Measurements from ENCODE around the gene LAPTM4A.

DNA sequence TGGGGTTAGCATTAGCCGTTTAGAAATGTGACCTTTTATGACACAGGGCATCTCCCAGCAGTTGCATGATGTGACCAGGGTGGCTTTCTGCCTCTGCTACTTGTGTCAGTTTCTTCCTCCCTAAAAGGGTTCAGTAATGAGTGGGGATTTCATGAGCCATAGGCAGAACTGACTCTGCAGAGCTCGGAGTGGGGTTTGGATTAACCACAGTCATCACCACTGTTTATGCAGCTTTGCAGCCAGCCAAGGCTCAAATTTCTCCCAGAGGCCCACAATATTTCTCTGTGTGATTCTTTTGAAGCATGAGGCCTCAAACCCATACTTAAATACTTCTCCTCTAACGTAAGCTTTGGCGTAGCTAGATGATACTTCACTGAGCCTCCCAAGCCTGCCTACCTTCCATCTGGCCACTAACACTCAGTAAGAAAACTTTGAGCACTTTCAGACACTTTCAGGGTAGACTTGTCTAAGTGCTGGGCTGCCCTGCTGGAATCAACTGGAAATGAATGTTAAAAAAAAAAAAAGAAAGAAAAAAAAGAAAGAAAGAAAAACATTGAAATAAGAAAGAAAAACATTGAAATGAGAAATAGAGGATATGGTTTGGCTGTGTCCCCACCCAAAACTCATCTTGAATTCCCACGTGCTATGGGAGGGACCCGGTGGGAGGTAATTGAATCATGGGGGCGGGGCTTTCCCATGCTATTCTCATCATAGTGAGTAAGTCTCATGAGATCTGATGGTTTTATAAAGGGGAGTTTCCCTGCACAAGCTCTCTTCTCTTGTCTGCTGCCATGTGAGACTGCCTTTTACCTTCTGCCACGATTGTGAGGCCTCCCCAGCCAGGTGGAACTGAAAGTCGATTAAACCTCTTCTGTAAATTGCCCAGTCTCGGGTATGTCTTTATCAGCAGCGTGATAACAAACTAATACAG, 11.5 kb upstream of the LAPTM4A start:
- peak; percentile 23; the same call in 1 of the 2 replicates for TF ChIP-seq MAZ (IDR thresholded peaks at IDR 0.05; ENCODE audit: borderline replicate concordance, low read depth, low read length)
- TF ChIP-seq, protein P1, sequence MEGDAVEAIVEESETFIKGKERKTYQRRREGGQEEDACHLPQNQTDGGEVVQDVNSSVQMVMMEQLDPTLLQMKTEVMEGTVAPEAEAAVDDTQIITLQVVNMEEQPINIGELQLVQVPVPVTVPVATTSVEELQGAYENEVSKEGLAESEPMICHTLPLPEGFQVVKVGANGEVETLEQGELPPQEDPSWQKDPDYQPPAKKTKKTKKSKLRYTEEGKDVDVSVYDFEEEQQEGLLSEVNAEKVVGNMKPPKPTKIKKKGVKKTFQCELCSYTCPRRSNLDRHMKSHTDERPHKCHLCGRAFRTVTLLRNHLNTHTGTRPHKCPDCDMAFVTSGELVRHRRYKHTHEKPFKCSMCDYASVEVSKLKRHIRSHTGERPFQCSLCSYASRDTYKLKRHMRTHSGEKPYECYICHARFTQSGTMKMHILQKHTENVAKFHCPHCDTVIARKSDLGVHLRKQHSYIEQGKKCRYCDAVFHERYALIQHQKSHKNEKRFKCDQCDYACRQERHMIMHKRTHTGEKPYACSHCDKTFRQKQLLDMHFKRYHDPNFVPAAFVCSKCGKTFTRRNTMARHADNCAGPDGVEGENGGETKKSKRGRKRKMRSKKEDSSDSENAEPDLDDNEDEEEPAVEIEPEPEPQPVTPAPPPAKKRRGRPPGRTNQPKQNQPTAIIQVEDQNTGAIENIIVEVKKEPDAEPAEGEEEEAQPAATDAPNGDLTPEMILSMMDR (conservative IDR thresholded peaks at IDR 0.05; ENCODE audit: low read depth, low read length) = 0 out of 2 replicates have a peak, but pooled peaks have one; percentile 19
- peak; percentile 20; the same call in 1 of the 2 replicates for TF ChIP-seq MAFK (IDR thresholded peaks at IDR 0.05; ENCODE audit: low read depth, low read length)
